Neural progenitor cell (in vitro differentiated cells): ENCODE measurements around the gene PANK4. TPM values are rescaled to one million over a fixed set of nuclear protein-coding genes. Genes with fewer than 3 reads are reported as not detected.
"Not testable (repeated sequence)": the region's sequence is repeated elsewhere in the genome, so short reads cannot be mapped to it uniquely, and the experiment has no call there.

ENCODE experiments used
- DNase-seq: peaks from one replicate; pipeline ENCODE4 v3.0.0-alpha.2; 2016; ENCODE audit warnings: low spot score
- H2AFZ ChIP-seq: fragments of 200-600 bp; sonication (generic); replicated peaks from 2 replicates; pipeline ENCODE4 v1.6.1; 2016; ENCODE audit warnings: antibody characterized with exemption
- H3F3A ChIP-seq: fragments of 200-600 bp; sonication (generic); 2 replicates; pipeline ENCODE4 v1.6.1; 2016; ENCODE audit warnings: antibody characterized with exemption, low read depth
- H3K27ac ChIP-seq: fragments of 200-600 bp; sonication (generic); 2 replicates; pipeline ENCODE4 v1.5.1; 2016; ENCODE audit warnings: mild to moderate bottlenecking
- H3K27me3 ChIP-seq: fragments of 200-600 bp; sonication (generic); 2 replicates; pipeline ENCODE4 v1.6.1; 2016; ENCODE audit warnings: mild to moderate bottlenecking, moderate library complexity
- H3K36me3 ChIP-seq: fragments of 200-600 bp; sonication (generic); 2 replicates; pipeline ENCODE4 v1.5.1; 2016
- H3K4me1 ChIP-seq: fragments of 200-600 bp; sonication (generic); 2 replicates; pipeline ENCODE4 v1.6.1; 2016; ENCODE audit warnings: mixed run types
- H3K4me2 ChIP-seq: fragments of 200-600 bp; sonication (generic); 2 replicates; pipeline ENCODE4 v1.6.1; 2016
- H3K4me3 ChIP-seq: fragments of 200-600 bp; sonication (generic); 2 replicates; pipeline ENCODE4 v1.5.1; 2016
- H3K79me2 ChIP-seq: fragments of 200-600 bp; sonication (generic); 2 replicates; pipeline ENCODE4 v1.6.1; 2016; ENCODE audit warnings: low read depth
- H3K9ac ChIP-seq: fragments of 200-600 bp; sonication (generic); 2 replicates; pipeline ENCODE4 v1.6.1; 2016
- H3K9me3 ChIP-seq: fragments of 200-600 bp; sonication (generic); 2 replicates; pipeline ENCODE4 v1.5.1; 2016; ENCODE audit warnings: low read depth
- H4K20me1 ChIP-seq: fragments of 200-600 bp; sonication (generic); 2 replicates; pipeline ENCODE4 v1.6.1; 2016; ENCODE audit warnings: low read depth
- H3K27ac Mint-ChIP-seq: 3 replicates; pipeline ENCODE4 v1.8.0; 2021; ENCODE audit warnings: mixed read lengths
- H3K27me3 Mint-ChIP-seq: 2 replicates; pipeline ENCODE4 v1.8.0; 2022; ENCODE audit warnings: low read depth, mild to moderate bottlenecking, inconsistent platforms, moderate library complexity, mixed read lengths; ENCODE audit not compliant: insufficient read depth
- H3K36me3 Mint-ChIP-seq: 3 replicates; pipeline ENCODE4 v1.8.0; 2021; ENCODE audit warnings: mixed read lengths
- H3K4me1 Mint-ChIP-seq: 3 replicates; pipeline ENCODE4 v1.8.0; 2021; ENCODE audit warnings: mixed read lengths
- H3K4me3 Mint-ChIP-seq: 3 replicates; pipeline ENCODE4 v1.8.0; 2021; ENCODE audit warnings: mild to moderate bottlenecking, moderate library complexity, mixed read lengths
- H3K9me3 Mint-ChIP-seq: 3 replicates; pipeline ENCODE4 v1.8.0; 2020; ENCODE audit warnings: mixed read lengths
- EZH2 ChIP-seq: fragments of 200-600 bp; sonication (generic); IDR thresholded peaks from 2 replicates; pipeline ENCODE4 v1.6.1; 2017; ENCODE audit warnings: antibody characterized with exemption, mild to moderate bottlenecking, moderate library complexity
- EZH2phosphoT487 ChIP-seq: fragments of 200-600 bp; sonication (generic); IDR thresholded peaks from 2 replicates; pipeline ENCODE4 v1.6.1; 2017; ENCODE audit warnings: antibody characterized with exemption
- total RNA-seq: library from RNA; depleted of rRNA; stranded (reverse); fragments of >200 nt; gene quantifications from 2 replicates; pipeline ENCODE4 v1.2.3, GENCODE V29; 2015; ENCODE audit warnings: low replicate concordance
- TF ChIP-seq, protein P1 (sequence below): fragments of 200-600 bp; sonication (generic); IDR thresholded peaks from 2 replicates; pipeline ENCODE4 v1.5.1; 2017; ENCODE audit warnings: antibody characterized with exemption, mild to moderate bottlenecking

Gene PANK4
- total RNA-seq, 1 donor from 2014 or later, result 30.6 TPM

DNA sequence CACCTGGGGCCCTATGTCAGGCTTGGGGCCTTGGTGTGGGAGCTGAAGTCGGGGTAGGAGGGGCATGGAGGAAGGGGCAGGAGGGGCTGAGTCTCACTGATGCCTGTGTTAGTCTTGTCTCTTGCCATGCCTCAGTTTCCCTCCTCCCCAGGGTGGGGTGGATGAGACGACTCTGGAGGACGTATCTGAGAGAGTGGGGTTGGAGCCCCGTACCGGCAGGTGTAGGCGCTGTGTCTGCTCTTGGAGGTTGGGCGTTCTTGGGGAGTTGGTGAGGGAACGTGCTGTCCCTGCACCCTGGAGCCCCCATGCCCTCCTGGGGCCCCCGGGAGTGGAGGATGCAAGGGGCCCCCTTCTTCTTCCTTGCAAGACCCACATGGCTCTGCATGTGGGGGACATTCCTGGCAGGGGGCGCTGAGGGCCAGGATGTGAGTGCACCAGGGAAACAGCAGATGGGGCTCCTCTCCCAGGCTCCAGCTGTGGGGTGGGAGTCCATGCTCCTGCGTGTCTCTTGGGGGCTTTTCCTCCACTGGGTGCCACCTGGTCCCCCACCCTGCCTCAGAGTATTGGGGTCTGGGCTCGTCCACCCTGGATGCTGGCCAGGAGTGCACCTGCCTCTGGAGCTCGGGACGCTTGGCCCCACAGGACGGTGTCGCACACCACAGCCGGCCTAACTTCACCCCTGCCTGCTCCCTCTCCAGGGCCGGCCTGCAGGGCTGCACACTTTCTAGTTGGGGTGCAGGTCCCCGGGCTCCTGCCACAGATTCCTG lies 28.4 kb upstream of the PANK4 start:
- no peaks in the 10 kb centered on the region for H3K36me3 ChIP-seq
- peaks cover 10% of the 10 kb centered on the region for H3F3A ChIP-seq
- peak overlapping the region; percentile 60 for H3K4me3 Mint-ChIP-seq
- no peaks in the 10 kb centered on the region for H3K27me3 ChIP-seq
- TF ChIP-seq, protein P1, sequence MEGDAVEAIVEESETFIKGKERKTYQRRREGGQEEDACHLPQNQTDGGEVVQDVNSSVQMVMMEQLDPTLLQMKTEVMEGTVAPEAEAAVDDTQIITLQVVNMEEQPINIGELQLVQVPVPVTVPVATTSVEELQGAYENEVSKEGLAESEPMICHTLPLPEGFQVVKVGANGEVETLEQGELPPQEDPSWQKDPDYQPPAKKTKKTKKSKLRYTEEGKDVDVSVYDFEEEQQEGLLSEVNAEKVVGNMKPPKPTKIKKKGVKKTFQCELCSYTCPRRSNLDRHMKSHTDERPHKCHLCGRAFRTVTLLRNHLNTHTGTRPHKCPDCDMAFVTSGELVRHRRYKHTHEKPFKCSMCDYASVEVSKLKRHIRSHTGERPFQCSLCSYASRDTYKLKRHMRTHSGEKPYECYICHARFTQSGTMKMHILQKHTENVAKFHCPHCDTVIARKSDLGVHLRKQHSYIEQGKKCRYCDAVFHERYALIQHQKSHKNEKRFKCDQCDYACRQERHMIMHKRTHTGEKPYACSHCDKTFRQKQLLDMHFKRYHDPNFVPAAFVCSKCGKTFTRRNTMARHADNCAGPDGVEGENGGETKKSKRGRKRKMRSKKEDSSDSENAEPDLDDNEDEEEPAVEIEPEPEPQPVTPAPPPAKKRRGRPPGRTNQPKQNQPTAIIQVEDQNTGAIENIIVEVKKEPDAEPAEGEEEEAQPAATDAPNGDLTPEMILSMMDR, result peak; percentile 56
- TF ChIP-seq EZH2 (no peak), EZH2phosphoT487 (no peak)
- H3K27ac Mint-ChIP-seq, result peak overlapping the region; percentile 29
- no peak overlapping the region for H2AFZ ChIP-seq
- no peaks in the 10 kb centered on the region for H3K9me3 ChIP-seq
- H3K27me3 Mint-ChIP-seq, result no peaks in the 10 kb centered on the region
- H3K4me3 ChIP-seq, result no peak overlapping the region
- H3K9ac ChIP-seq, result no peak overlapping the region
- H3K36me3 Mint-ChIP-seq, result no peaks in the 10 kb centered on the region
- H3K4me1 Mint-ChIP-seq, result peaks cover 30% of the 10 kb centered on the region
- peak; percentile 64 for DNase-seq
- no peak overlapping the region for H3K4me2 ChIP-seq
- no peaks in the 10 kb centered on the region for H3K79me2 ChIP-seq
- H3K9me3 Mint-ChIP-seq, result no peaks in the 10 kb centered on the region
- H3K27ac ChIP-seq, result no peak overlapping the region
- no peaks in the 10 kb centered on the region for H4K20me1 ChIP-seq
- peaks cover 13% of the 10 kb centered on the region for H3K4me1 ChIP-seq

DNA sequence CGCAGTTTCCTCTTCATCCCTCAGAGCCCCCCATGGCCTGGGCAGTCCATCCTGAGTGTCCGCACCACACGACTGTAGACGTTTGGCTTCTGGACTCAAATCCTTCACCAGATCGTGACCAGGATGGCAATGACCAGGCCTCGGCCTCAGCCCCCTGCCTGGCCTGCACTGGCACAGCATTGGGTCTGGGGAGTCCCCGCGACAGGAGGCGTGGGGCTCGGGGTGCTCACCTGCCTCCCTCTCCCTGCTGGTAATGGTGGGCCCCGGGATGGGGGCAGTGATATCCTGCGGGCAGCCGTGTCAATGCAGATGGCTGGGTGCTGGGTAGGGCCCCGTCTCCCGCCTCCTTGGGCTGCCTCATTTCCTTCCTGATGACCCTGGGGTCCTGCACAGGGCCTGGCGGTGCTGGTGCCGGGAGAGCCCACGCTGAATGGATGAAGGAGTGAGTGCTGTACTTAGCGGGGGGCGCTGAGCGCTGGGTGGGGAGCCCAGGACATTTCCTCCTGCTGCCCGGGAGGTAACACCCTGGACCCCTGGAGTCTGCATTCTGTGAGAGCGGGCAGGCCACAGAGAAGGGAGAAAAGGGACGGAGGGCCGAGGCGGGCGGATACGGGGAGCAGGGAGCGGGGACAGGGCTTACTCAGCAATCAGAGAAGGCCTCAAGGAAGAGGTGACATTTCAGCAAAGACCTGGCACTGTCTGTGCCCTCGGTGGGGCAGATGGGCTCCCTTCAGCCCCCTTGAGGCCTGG lies 27.6 kb upstream of the PANK4 start:
- Histone ChIP-seq H3K9ac (no peak overlapping the region), H2AFZ (no peak overlapping the region), H3K4me2 (no peak overlapping the region), H3K27ac (no peak overlapping the region), H3K9me3 (no peaks in the 10 kb centered on the region), H3K36me3 (no peaks in the 10 kb centered on the region), H3K4me1 (peaks cover 13% of the 10 kb centered on the region), H3F3A (peaks cover 10% of the 10 kb centered on the region), H3K79me2 (no peaks in the 10 kb centered on the region), H3K4me3 (no peak overlapping the region), H3K27me3 (no peaks in the 10 kb centered on the region), H4K20me1 (no peaks in the 10 kb centered on the region)
- H3K36me3 Mint-ChIP-seq, result no peaks in the 10 kb centered on the region
- H3K4me3 Mint-ChIP-seq, result peak overlapping the region; percentile 65
- H3K27ac Mint-ChIP-seq, result peak overlapping the region; percentile 40
- H3K9me3 Mint-ChIP-seq, result no peaks in the 10 kb centered on the region
- peaks cover 32% of the 10 kb centered on the region for H3K4me1 Mint-ChIP-seq
- DNase-seq, result no peak
- H3K27me3 Mint-ChIP-seq, result no peaks in the 10 kb centered on the region
- TF ChIP-seq EZH2 (no peak), EZH2phosphoT487 (no peak)
- TF ChIP-seq, protein P1, result no peak

DNA sequence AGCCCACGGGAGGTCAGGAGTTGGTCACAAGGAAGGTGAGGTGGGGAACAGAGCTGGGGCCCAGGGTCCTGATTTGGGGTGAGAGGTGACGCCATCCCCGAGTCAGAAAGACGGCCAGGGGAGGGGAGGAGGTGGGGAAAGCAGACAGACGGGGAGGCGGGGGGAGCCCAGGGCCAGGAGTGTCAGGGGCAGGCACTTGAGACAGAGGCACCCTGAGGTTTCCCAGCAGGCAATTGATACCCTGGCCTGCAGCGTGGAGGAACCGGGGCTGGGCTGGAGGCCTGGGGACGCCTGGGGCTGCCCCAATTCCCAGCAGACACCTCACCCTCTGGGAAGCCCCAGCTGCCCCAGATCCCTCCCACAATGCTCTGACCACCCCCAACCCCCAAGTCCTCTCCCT lies 26.7 kb upstream of the PANK4 start:
- not testable (repeated sequence) for H3K9me3 Mint-ChIP-seq, H2AFZ ChIP-seq, H3K4me2 ChIP-seq, H3K79me2 ChIP-seq, DNase-seq, H4K20me1 ChIP-seq, H3K9ac ChIP-seq, H3K27me3 ChIP-seq, H3K36me3 ChIP-seq, H3K27ac ChIP-seq, H3K27me3 Mint-ChIP-seq, H3K27ac Mint-ChIP-seq, H3K4me3 Mint-ChIP-seq, H3K36me3 Mint-ChIP-seq, H3K9me3 ChIP-seq, H3K4me3 ChIP-seq
- peaks cover 39% of the 10 kb centered on the region for H3K4me1 Mint-ChIP-seq
- peaks cover 15% of the 10 kb centered on the region for H3K4me1 ChIP-seq
- peaks cover 19% of the 10 kb centered on the region for H3F3A ChIP-seq

DNA sequence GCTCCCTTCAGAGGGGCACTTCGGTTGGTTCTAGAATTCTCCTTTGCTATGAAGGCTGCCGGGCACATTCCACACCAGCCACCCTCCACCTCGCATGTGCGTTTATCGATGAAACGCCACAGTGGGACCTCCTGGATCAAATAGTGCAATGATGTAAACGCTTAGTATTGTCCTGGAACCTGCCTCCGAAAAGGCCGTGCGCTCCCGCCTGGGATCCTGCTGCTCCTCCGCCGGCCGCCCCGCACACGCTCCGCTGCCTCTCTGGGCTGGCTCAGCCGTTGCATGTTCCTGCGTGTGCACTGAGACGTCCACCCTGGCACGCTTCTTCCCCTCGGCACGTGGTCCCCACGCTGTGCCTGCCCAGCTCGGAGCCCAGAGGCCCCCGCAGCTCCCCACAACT lies 25.8 kb upstream of the PANK4 start:
- Histone ChIP-seq H3F3A (peaks cover 28% of the 10 kb centered on the region), H2AFZ (no peak overlapping the region), H3K9ac (no peak overlapping the region), H3K4me2 (no peak overlapping the region), H3K79me2 (no peaks in the 10 kb centered on the region), H3K9me3 (no peaks in the 10 kb centered on the region), H3K4me3 (no peak overlapping the region), H3K27ac (no peak overlapping the region), H3K36me3 (no peaks in the 10 kb centered on the region), H3K4me1 (peaks cover 23% of the 10 kb centered on the region), H3K27me3 (no peaks in the 10 kb centered on the region), H4K20me1 (peaks cover 10% of the 10 kb centered on the region)
- H3K36me3 Mint-ChIP-seq, result no peaks in the 10 kb centered on the region
- no peak overlapping the region for H3K27ac Mint-ChIP-seq
- H3K4me3 Mint-ChIP-seq, result no peak overlapping the region
- DNase-seq, result no peak
- H3K9me3 Mint-ChIP-seq, result no peaks in the 10 kb centered on the region
- TF ChIP-seq, protein P1, result no peak
- TF ChIP-seq EZH2phosphoT487, result no peak
- no peak for TF ChIP-seq EZH2
- no peaks in the 10 kb centered on the region for H3K27me3 Mint-ChIP-seq
- peaks cover 41% of the 10 kb centered on the region for H3K4me1 Mint-ChIP-seq

DNA sequence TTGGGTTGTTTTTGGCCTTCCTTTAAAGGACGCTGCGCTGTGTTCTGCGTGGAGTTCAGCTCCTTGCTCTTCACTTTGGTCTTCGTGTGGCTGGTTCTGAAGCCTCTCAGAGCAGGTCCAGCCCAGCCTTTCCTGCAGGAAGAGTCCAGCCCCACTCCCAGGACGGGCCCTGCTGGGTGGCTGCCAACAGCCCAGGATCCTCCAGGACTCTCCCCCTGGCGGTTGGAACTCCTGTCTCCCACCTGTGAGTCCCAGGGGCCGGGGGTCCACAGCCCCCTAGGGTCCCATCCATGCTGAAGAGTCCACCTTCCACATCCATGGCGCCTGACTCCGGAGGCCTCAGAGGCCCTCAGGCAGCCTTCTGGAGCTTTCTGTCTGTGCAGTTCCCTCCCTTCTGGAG lies 25.1 kb upstream of the PANK4 start:
- H3K36me3 ChIP-seq, H3K27me3 Mint-ChIP-seq, H3K9ac ChIP-seq, H3K27ac ChIP-seq, H2AFZ ChIP-seq, H3K4me3 Mint-ChIP-seq, H3K9me3 ChIP-seq, H3K4me3 ChIP-seq, H3K4me2 ChIP-seq, H3K9me3 Mint-ChIP-seq, H3K36me3 Mint-ChIP-seq, DNase-seq, H3K27me3 ChIP-seq, H3K79me2 ChIP-seq: not testable (repeated sequence)
- peaks cover 19% of the 10 kb centered on the region for H3K4me1 ChIP-seq
- peaks cover 13% of the 10 kb centered on the region for H4K20me1 ChIP-seq
- peak overlapping the region; percentile 21 for H3K27ac Mint-ChIP-seq
- peaks cover 38% of the 10 kb centered on the region for H3K4me1 Mint-ChIP-seq
- H3F3A ChIP-seq, result peaks cover 32% of the 10 kb centered on the region
